Sciatic nerve (tissue), 1 donor: ENCODE measurements around the gene CSNK2B. TPM values are rescaled to one million over a fixed set of nuclear protein-coding genes. Genes with fewer than 3 reads are reported as not detected.

Experiments
- microRNA-seq: library from miRNA; unstranded; fragments of <30 nt; microRNA quantifications from one replicate; pipeline ENCODE4 v1.2.0, GENCODE V29; 2020
- total RNA-seq: library from RNA; stranded (reverse); fragmentation: NEBNext Ultra II Directional; extraction: Animal tissue kit (Norgen Biotek cat#: 25700); gene quantifications from one replicate; pipeline ENCODE4 v1.2.1, GENCODE V29; 2021
- donor health status: DM: no; HTN: no; CAD: no.

The CSNK2B gene
- total RNA-seq, 1 donor from 2014 or later, result 116 TPM

Small RNA genes within 50 kb of the gene (microRNA-seq; reads per million reads assigned to microRNA genes)
- gene MIR4646, result 2.5 reads per million
- not detected for gene MIR6832

Other genes with a start within 250 kb of the CSNK2B start
- 2.9 TPM for gene MICB, start 167.9 kb upstream of the CSNK2B start, total RNA-seq
- gene MCCD1, start 137.1 kb upstream of the CSNK2B start, total RNA-seq, result not detected
- 258 TPM for gene DDX39B, start 124.1 kb upstream of the CSNK2B start, total RNA-seq
- gene ATP6V1G2, start 119.5 kb upstream of the CSNK2B start, total RNA-seq, result 4.8 TPM
- 23.0 TPM for gene NFKBIL1, start 118.5 kb upstream of the CSNK2B start, total RNA-seq
- gene LTA, start 93.8 kb upstream of the CSNK2B start, total RNA-seq, result 0.27 TPM
- 0.40 TPM for gene TNF, start 90.5 kb upstream of the CSNK2B start, total RNA-seq
- 4.0 TPM for gene LTB, start 83.7 kb upstream of the CSNK2B start, total RNA-seq
- 17.7 TPM for gene LST1, start 79.8 kb upstream of the CSNK2B start, total RNA-seq
- gene NCR3, start 73.1 kb upstream of the CSNK2B start, total RNA-seq, result 1.1 TPM
- 50.6 TPM for gene AIF1, start 50.8 kb upstream of the CSNK2B start, total RNA-seq
- gene PRRC2A, start 45.4 kb upstream of the CSNK2B start, total RNA-seq, result 166 TPM
- gene BAG6, start 13.4 kb upstream of the CSNK2B start, total RNA-seq, result 201 TPM
- gene APOM, start 10.2 kb upstream of the CSNK2B start, total RNA-seq, result 0.53 TPM
- gene C6orf47, start 5.3 kb upstream of the CSNK2B start, total RNA-seq, result 14.5 TPM
- 16.7 TPM for gene GPANK1, start 1.1 kb upstream of the CSNK2B start, total RNA-seq
- gene LY6G5B, start 3.9 kb downstream of the CSNK2B start, total RNA-seq, result 20.4 TPM
- 2.1 TPM for gene LY6G5C, start 15.0 kb downstream of the CSNK2B start, total RNA-seq
- gene ABHD16A, start 37.2 kb downstream of the CSNK2B start, total RNA-seq, result 46.0 TPM
- gene LY6G6F, start 40.8 kb downstream of the CSNK2B start, total RNA-seq, result not detected
- not detected for gene LY6G6D, start 49.3 kb downstream of the CSNK2B start, total RNA-seq
- gene LY6G6C, start 55.7 kb downstream of the CSNK2B start, total RNA-seq, result 0.71 TPM
- gene MPIG6B, start 57.3 kb downstream of the CSNK2B start, total RNA-seq, result 0.62 TPM
- 124 TPM for gene DDAH2, start 63.2 kb downstream of the CSNK2B start, total RNA-seq
- gene CLIC1, start 70.5 kb downstream of the CSNK2B start, total RNA-seq, result 239 TPM
- 21.2 TPM for gene MSH5, start 73.9 kb downstream of the CSNK2B start, total RNA-seq
- gene SAPCD1, start 96.6 kb downstream of the CSNK2B start, total RNA-seq, result 4.9 TPM
- 0.94 TPM for gene VWA7, start 111.2 kb downstream of the CSNK2B start, total RNA-seq
- 42.3 TPM for gene VARS1, start 129.7 kb downstream of the CSNK2B start, total RNA-seq
- gene LSM2, start 140.9 kb downstream of the CSNK2B start, total RNA-seq, result 30.1 TPM
- gene HSPA1L, start 149.2 kb downstream of the CSNK2B start, total RNA-seq, result 2.8 TPM
- 195 TPM for gene HSPA1A, start 149.5 kb downstream of the CSNK2B start, total RNA-seq
- gene HSPA1B, start 161.7 kb downstream of the CSNK2B start, total RNA-seq, result 181 TPM
- 22.1 TPM for gene NEU1, start 196.7 kb downstream of the CSNK2B start, total RNA-seq
- gene SLC44A4, start 212.9 kb downstream of the CSNK2B start, total RNA-seq, result 2.1 TPM
- 49.4 TPM for gene EHMT2, start 231.6 kb downstream of the CSNK2B start, total RNA-seq
- 8.4 TPM for gene ZBTB12, start 236.0 kb downstream of the CSNK2B start, total RNA-seq